Measurements from ENCODE around the gene LSM14A.

The LSM14A gene

GRCh38 chr19:34232566-34233481, 60.5 kb downstream of the LSM14A start (continued):
- TF ChIP-seq IKZF3 (tag by site-specific recombination; IDR thresholded peaks at IDR 0.05) (peak; percentile 79), ZNF391 (tag by site-specific recombination; IDR thresholded peaks at IDR 0.05; ENCODE audit: borderline replicate concordance, low read depth) (no peak), HIC1 (tag by site-specific recombination; IDR thresholded peaks at IDR 0.05) (no peak), ATF2 (tag by site-specific recombination; IDR thresholded peaks at IDR 0.05; ENCODE audit: low read depth) (no peak), CTCF (tag by site-specific recombination; IDR thresholded peaks at IDR 0.05) (no peak), PBX3 (CRISPR knock-in tag; IDR thresholded peaks at IDR 0.05) (no peak), ZNF155 (tag by site-specific recombination; IDR thresholded peaks at IDR 0.05) (no peak), ZNF184 (tag by site-specific recombination; IDR thresholded peaks at IDR 0.05) (peak; percentile 65), ZFP37 (tag by site-specific recombination; IDR thresholded peaks at IDR 0.05) (peak; percentile 56; the same call in 1 of the 2 replicates), ZNF768 (tag by site-specific recombination; IDR thresholded peaks at IDR 0.05) (no peak), PATZ1 (tag by site-specific recombination; IDR thresholded peaks at IDR 0.05) (no peak), ZNF221 (tag by site-specific recombination; IDR thresholded peaks at IDR 0.05; ENCODE audit: borderline replicate concordance) (no peak), ZNF654 (tag by site-specific recombination; IDR thresholded peaks at IDR 0.05; ENCODE audit: low read depth) (no peak), ZNF280C (tag by site-specific recombination; IDR thresholded peaks at IDR 0.05) (no peak)
